Measurements from ENCODE around the gene SLC26A1. TPM values are rescaled to one million over a fixed set of nuclear protein-coding genes. Genes with fewer than 3 reads are reported as not detected.

Gene SLC26A1
- total and polyA plus RNA-seq, 2 experiments from 2014 or later = 0.22 to 1.8 TPM

DNA sequence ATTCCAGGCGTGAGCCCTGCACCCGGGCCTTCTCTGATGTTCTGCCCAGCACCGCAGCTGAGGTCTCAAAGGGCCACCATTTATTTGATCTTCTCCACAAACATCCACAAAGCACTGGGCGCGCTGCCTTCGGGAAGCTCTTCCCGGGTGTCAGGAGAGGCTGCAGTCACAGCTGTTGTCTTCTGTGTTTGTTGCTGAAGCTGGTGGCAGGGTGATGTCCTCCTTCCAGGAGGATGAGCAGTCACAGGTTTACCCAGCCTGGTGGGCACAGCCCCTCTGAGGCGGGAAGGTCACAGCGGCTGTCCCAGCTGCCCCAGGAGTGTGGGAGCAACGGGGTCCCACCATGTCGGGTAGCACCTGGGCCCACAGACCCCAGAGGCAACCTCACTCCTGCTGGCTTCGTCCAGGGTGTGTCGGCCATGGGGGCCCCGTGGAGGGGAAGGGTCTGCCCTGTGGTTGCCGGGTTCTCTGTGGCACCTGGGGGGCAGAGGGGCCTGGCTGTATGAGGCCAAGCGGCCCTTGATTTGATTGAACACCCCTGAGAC, 45.8 kb upstream of the SLC26A1 start:
- Histone ChIP-seq H3K79me2 (ENCODE audit: insufficient read depth) (no peaks in the 10 kb centered on the region), H2AFZ (0 out of 2 replicates have a peak overlapping the region, but pooled peaks have one; percentile 76), H3F3A (ENCODE audit: insufficient read depth) (peaks cover 6% of the 10 kb centered on the region; the same call in 1 of the 2 replicates), H3K4me3 (no peak overlapping the region), H3K4me1 (ENCODE audit: insufficient read depth) (peaks cover 43% of the 10 kb centered on the region), H3K27ac (no peak overlapping the region), H3K9ac (no peak overlapping the region), H3K9me2 (ENCODE audit: insufficient read depth) (no peaks in the 10 kb centered on the region), H3K27me3 (replicated peaks; ENCODE audit: insufficient read depth) (no peaks in the 10 kb centered on the region), H3K9me3 (ENCODE audit: low read depth) (no peaks in the 10 kb centered on the region), H3K4me2 (ENCODE audit: unreplicated experiment) (no peak overlapping the region), H3K36me3 (ENCODE audit: low read depth) (no peaks in the 10 kb centered on the region), H4K20me1 (ENCODE audit: insufficient read depth) (no peaks in the 10 kb centered on the region)
- in situ Hi-C loops (cut with MboI) = no loop called here
- 52 to 58% methylated on average over 13 to 16 of the region's 16 CpGs for WGBS, 2 experiments (ENCODE audit: low coverage in 1 of 2, low lambda C conversion rate in 2 of 2, missing lambda C conversion rate in 2 of 2)
- TF ChIP-seq EZH2 (IDR thresholded peaks at IDR 0.05; ENCODE audit: insufficient read depth, poor library complexity, severe bottlenecking) (no peak), EZH2phosphoT487 (IDR thresholded peaks at IDR 0.05; ENCODE audit: insufficient read depth, low read depth) (no peak)
- no peak for DNase-seq

- no peak for TF ChIP-seq EZH2phosphoT487 (IDR thresholded peaks at IDR 0.05; ENCODE audit: insufficient read depth, low read depth)
- TF ChIP-seq EZH2 (IDR thresholded peaks at IDR 0.05; ENCODE audit: insufficient read depth, poor library complexity, severe bottlenecking) = no peak
- Histone ChIP-seq H3K4me2 (ENCODE audit: unreplicated experiment) (no peak overlapping the region), H3F3A (ENCODE audit: insufficient read depth) (peaks cover 6% of the 10 kb centered on the region; the same call in 1 of the 2 replicates), H3K79me2 (ENCODE audit: insufficient read depth) (no peaks in the 10 kb centered on the region), H3K4me3 (no peak overlapping the region), H3K4me1 (ENCODE audit: insufficient read depth) (peaks cover 46% of the 10 kb centered on the region), H3K9me3 (ENCODE audit: low read depth) (no peaks in the 10 kb centered on the region), H3K36me3 (ENCODE audit: low read depth) (no peaks in the 10 kb centered on the region), H3K9me2 (ENCODE audit: insufficient read depth) (no peaks in the 10 kb centered on the region), H3K27me3 (replicated peaks; ENCODE audit: insufficient read depth) (no peaks in the 10 kb centered on the region), H3K9ac (no peak overlapping the region), H4K20me1 (ENCODE audit: insufficient read depth) (no peaks in the 10 kb centered on the region), H3K27ac (no peak overlapping the region), H2AFZ (no peak overlapping the region)
- WGBS, 2 experiments (ENCODE audit: low coverage in 1 of 2, low lambda C conversion rate in 2 of 2, missing lambda C conversion rate in 2 of 2) = 91 to 94% methylated on average over 9 to 25 of the region's 26 CpGs
- in situ Hi-C loops (cut with MboI) = no loop called here
- DNase-seq = no peak
Observed at GRCh38 chr4:1036976-1037810, 44.0 kb upstream of the SLC26A1 start.

- 85 to 97% methylated on average over 8 to 15 of the region's 15 CpGs for WGBS, 2 experiments (ENCODE audit: low coverage in 1 of 2, low lambda C conversion rate in 2 of 2, missing lambda C conversion rate in 2 of 2)
- no peak overlapping the region for H3K4me2 ChIP-seq (ENCODE audit: unreplicated experiment)
Observed at GRCh38 chr4:1036095-1036494, 42.9 kb upstream of the SLC26A1 start.

GRCh38 chr4:1035510-1035909, 42.3 kb upstream of the SLC26A1 start:
- Histone ChIP-seq H3F3A (ENCODE audit: insufficient read depth) (no peaks in the 10 kb centered on the region), H3K9ac (peak overlapping the region; percentile 8; the same call in 1 of the 2 replicates), H3K9me3 (ENCODE audit: low read depth) (no peaks in the 10 kb centered on the region), H3K79me2 (ENCODE audit: insufficient read depth) (no peaks in the 10 kb centered on the region), H3K36me3 (ENCODE audit: low read depth) (no peaks in the 10 kb centered on the region), H3K27ac (no peak overlapping the region), H4K20me1 (ENCODE audit: insufficient read depth) (no peaks in the 10 kb centered on the region), H3K4me1 (ENCODE audit: insufficient read depth) (peaks cover 30% of the 10 kb centered on the region), H3K27me3 (replicated peaks; ENCODE audit: insufficient read depth) (no peaks in the 10 kb centered on the region), H2AFZ (no peak overlapping the region), H3K9me2 (ENCODE audit: insufficient read depth) (no peaks in the 10 kb centered on the region), H3K4me3 (no peak overlapping the region), H3K4me2 (ENCODE audit: unreplicated experiment) (no peak overlapping the region)
- WGBS, 2 experiments (ENCODE audit: low coverage in 1 of 2, low lambda C conversion rate in 2 of 2, missing lambda C conversion rate in 2 of 2) = 24 to 34% methylated on average over 16 to 20 of the region's 26 CpGs
- DNase-seq = peak; percentile 69
- in situ Hi-C loops (cut with MboI) = no loop called here
- TF ChIP-seq EZH2 (IDR thresholded peaks at IDR 0.05; ENCODE audit: insufficient read depth, poor library complexity, severe bottlenecking) = no peak
- no peak for TF ChIP-seq EZH2phosphoT487 (IDR thresholded peaks at IDR 0.05; ENCODE audit: insufficient read depth, low read depth)

More at GRCh38 chr4:1036095-1036494, 42.9 kb upstream of the SLC26A1 start:
- H3K27ac ChIP-seq = no peak overlapping the region
- H3F3A ChIP-seq (ENCODE audit: insufficient read depth) = no peaks in the 10 kb centered on the region
- H3K36me3 ChIP-seq (ENCODE audit: low read depth) = no peaks in the 10 kb centered on the region
- H3K4me3 ChIP-seq = no peak overlapping the region
- H3K9me2 ChIP-seq (ENCODE audit: insufficient read depth) = no peaks in the 10 kb centered on the region
- in situ Hi-C loops (cut with MboI) = no loop called here
- H3K4me1 ChIP-seq (ENCODE audit: insufficient read depth) = peaks cover 35% of the 10 kb centered on the region
- H4K20me1 ChIP-seq (ENCODE audit: insufficient read depth) = no peaks in the 10 kb centered on the region
- H3K27me3 ChIP-seq (replicated peaks; ENCODE audit: insufficient read depth) = no peaks in the 10 kb centered on the region
- no peak for DNase-seq
- H2AFZ ChIP-seq = no peak overlapping the region
- no peak overlapping the region for H3K9ac ChIP-seq
- no peaks in the 10 kb centered on the region for H3K79me2 ChIP-seq (ENCODE audit: insufficient read depth)
- TF ChIP-seq EZH2phosphoT487 (IDR thresholded peaks at IDR 0.05; ENCODE audit: insufficient read depth, low read depth) (no peak), EZH2 (IDR thresholded peaks at IDR 0.05; ENCODE audit: insufficient read depth, poor library complexity, severe bottlenecking) (no peak)
- no peaks in the 10 kb centered on the region for H3K9me3 ChIP-seq (ENCODE audit: low read depth)
